SK-N-SH (cell line): Measurements from ENCODE around the gene NCAM2. TPM values are rescaled to one million over a fixed set of nuclear protein-coding genes. Genes with fewer than 3 reads are reported as not detected.
"Not testable (repeated sequence)": the region's sequence is repeated elsewhere in the genome, so short reads cannot be mapped to it uniquely, and the experiment has no call there.

ENCODE experiments used
- CTCF ChIA-PET: fragments of 300-600, 350-600 bp; formaldehyde crosslinking; extraction: SDS; loops from one replicate; lab custom pipeline; 2021; lab: Yijun Ruan, JAX
- POLR2A ChIA-PET: fragments of 350-600 bp; sonication (Branson Sonifier 250); formaldehyde crosslinking; extraction: SDS; loops from one replicate; lab custom pipeline; 2020; ENCODE audit warnings: antibody characterized with exemption, inconsistent platforms; lab: Yijun Ruan, JAX
- DNase-seq: peaks from one replicate; pipeline ENCODE4 v3.0.0; 2012
- H2AFZ ChIP-seq: fragments of 200-600 bp; sonication (generic); 2 replicates; pipeline ENCODE4 v1.8.1; 2016; ENCODE audit warnings: antibody characterized with exemption, mild to moderate bottlenecking, low read depth
- H3F3A ChIP-seq: fragments of 200-600 bp; sonication (generic); replicated peaks from 2 replicates; pipeline ENCODE3; 2016; ENCODE audit warnings: antibody characterized with exemption, mild to moderate bottlenecking; ENCODE audit not compliant: insufficient read depth
- H3K27ac ChIP-seq, 2 experiments: fragments of 200-500 bp in 1 of 2; fragments of 200-600 bp in 1 of 2; sonication (Bioruptor generic) in 1 of 2; sonication (generic), shearing (Covaris generic) in 1 of 2; 2 replicates each; pipeline versions ENCODE4 v1.5.1 to v1.6.1; 2014 to 2016; ENCODE audit warnings: low read depth in 2 of 2, inconsistent platforms in 1 of 2, low read length in 1 of 2, mild to moderate bottlenecking in 1 of 2, mixed read lengths in 1 of 2
- H3K27me3 ChIP-seq: fragments of 200-600 bp; sonication (generic), shearing (Covaris generic); 2 replicates; pipeline ENCODE4 v1.6.1; 2016; ENCODE audit warnings: mixed run types; ENCODE audit not compliant: insufficient read depth
- H3K36me3 ChIP-seq, 2 experiments: fragments of 200-500 bp in 1 of 2; fragments of 200-600 bp in 1 of 2; sonication (Bioruptor generic) in 1 of 2; sonication (generic) in 1 of 2; replicated peaks in 1 of 2; 2 replicates each; pipeline versions ENCODE3 to v1.5.1; 2014 to 2016; ENCODE audit warnings: low read length in 1 of 2, mild to moderate bottlenecking in 1 of 2; ENCODE audit not compliant: insufficient read depth in 2 of 2, control insufficient read depth in 1 of 2
- H3K4me1 ChIP-seq, 2 experiments: fragments of 200-500 bp in 1 of 2; fragments of 200-600 bp in 1 of 2; sonication (Bioruptor generic) in 1 of 2; sonication (generic), shearing (Covaris generic) in 1 of 2; 2 replicates each; pipeline versions ENCODE4 v1.5.1 to v1.6.1; 2014 to 2016; ENCODE audit warnings: low read depth in 1 of 2, low read length in 1 of 2, mixed run types in 1 of 2; ENCODE audit not compliant: insufficient read depth in 2 of 2, control insufficient read depth in 1 of 2
- H3K4me2 ChIP-seq: fragments of 200-600 bp; sonication (generic), shearing (Covaris generic); 2 replicates; pipeline ENCODE4 v1.6.1; 2017; ENCODE audit warnings: mixed run types
- H3K4me3 ChIP-seq, 2 experiments: fragments of 200-500 bp in 1 of 2; fragments of 200-600 bp in 1 of 2; sonication (Bioruptor generic) in 1 of 2; sonication (generic), shearing (Covaris generic) in 1 of 2; 2 replicates each; pipeline versions ENCODE4 v1.5.1 to v1.8.1; 2014 to 2016; ENCODE audit warnings: low read depth in 2 of 2, inconsistent platforms in 1 of 2, low read length in 1 of 2, mild to moderate bottlenecking in 1 of 2, mixed read lengths in 1 of 2, moderate library complexity in 1 of 2
- H3K79me2 ChIP-seq: fragments of 200-600 bp; sonication (generic); 2 replicates; pipeline ENCODE4 v1.8.1; 2017; ENCODE audit warnings: mild to moderate bottlenecking; ENCODE audit not compliant: insufficient read depth
- H3K9ac ChIP-seq: fragments of 200-600 bp; sonication (generic); 2 replicates; pipeline ENCODE4 v1.6.1; 2017; ENCODE audit warnings: mixed run types
- H3K9me2 ChIP-seq: fragments of 200-600 bp; sonication (generic); 2 replicates; pipeline ENCODE4 v1.6.1; 2017; ENCODE audit warnings: mixed run types
- H3K9me3 ChIP-seq: fragments of 200-600 bp; sonication (generic); 2 replicates; pipeline ENCODE4 v1.6.1; 2017; ENCODE audit warnings: mixed run types, mild to moderate bottlenecking, moderate library complexity
- H4K20me1 ChIP-seq: fragments of 200-600 bp; sonication (generic); 2 replicates; pipeline ENCODE4 v1.6.1; 2017; ENCODE audit warnings: mild to moderate bottlenecking, mixed run types; ENCODE audit not compliant: insufficient read depth
- ELF1 ChIP-seq: IDR thresholded peaks from 2 replicates; pipeline ENCODE4 v1.4.0; 2012
- EP300 ChIP-seq, 2 experiments: IDR thresholded peaks; 2 replicates each; pipeline versions ENCODE4 v1.4.0 to v1.6.1; 2012; ENCODE audit warnings: borderline replicate concordance in 1 of 2, low read depth in 1 of 2, low read length in 1 of 2
- EZH2phosphoT487 ChIP-seq: fragments of 200-600 bp; sonication (generic); IDR thresholded peaks from 2 replicates; pipeline ENCODE4 v1.6.1; 2017; ENCODE audit warnings: low read depth, mixed run types, mild to moderate bottlenecking, antibody characterized with exemption, moderate library complexity, borderline replicate concordance
- FOSL2 ChIP-seq: IDR thresholded peaks from 2 replicates; pipeline ENCODE4 v1.4.0; 2012; ENCODE audit warnings: low read depth, mild to moderate bottlenecking, moderate library complexity, borderline replicate concordance
- FOXJ3 ChIP-seq: sonication (generic); formaldehyde crosslinking; IDR thresholded peaks from 2 replicates; pipeline ENCODE4 v1.5.1; 2020; ENCODE audit warnings: mild to moderate bottlenecking, missing genetic modification reagents
- FOXM1 ChIP-seq: IDR thresholded peaks from 2 replicates; pipeline ENCODE4 v1.4.0; 2012; ENCODE audit warnings: low read depth, mild to moderate bottlenecking
- GATA2 ChIP-seq: sonication (generic); formaldehyde crosslinking; IDR thresholded peaks from 2 replicates; pipeline ENCODE4 v1.5.0; 2020; ENCODE audit warnings: mild to moderate bottlenecking, missing genetic modification reagents
- JUND ChIP-seq: IDR thresholded peaks from 2 replicates; pipeline ENCODE4 v1.4.0; 2012
- MAX ChIP-seq: IDR thresholded peaks from 2 replicates; pipeline ENCODE4 v1.4.0; 2012; ENCODE audit warnings: low read depth
- PBX3 ChIP-seq: IDR thresholded peaks from 2 replicates; pipeline ENCODE4; 2012
- POLR2AphosphoS5 ChIP-seq: IDR thresholded peaks from 2 replicates; pipeline ENCODE4 v1.6.1; 2012; ENCODE audit warnings: low read depth, low read length
- RAD21 ChIP-seq: IDR thresholded peaks from 2 replicates; pipeline ENCODE4 v1.6.1; 2012; ENCODE audit warnings: mild to moderate bottlenecking, low read length
- RCOR1 ChIP-seq: fragments of 150-350 bp; IDR thresholded peaks from 2 replicates; pipeline ENCODE4 v1.6.1; 2017; ENCODE audit warnings: antibody characterized with exemption, low read length
- RFX5 ChIP-seq: IDR thresholded peaks from 2 replicates; pipeline ENCODE4 v1.6.1; 2012; ENCODE audit warnings: mild to moderate bottlenecking, improper control_type of control experiment, low read length
- SMC3 ChIP-seq: IDR thresholded peaks from 2 replicates; pipeline ENCODE4 v1.6.1; 2012; ENCODE audit warnings: low read depth, low read length, improper control_type of control experiment
- TEAD4 ChIP-seq: IDR thresholded peaks from 2 replicates; pipeline ENCODE4 v1.4.0; 2012; ENCODE audit warnings: mild to moderate bottlenecking, borderline replicate concordance; ENCODE audit not compliant: insufficient read depth
- USF1 ChIP-seq: IDR thresholded peaks from 2 replicates; pipeline ENCODE4 v1.4.0; 2012; ENCODE audit warnings: low read depth, borderline replicate concordance
- WGBS: methylation state at CpG from one replicate; pipeline ENCODE4 v1.1.6; 2017; ENCODE audit warnings: low lambda C conversion rate; 5-methylcytosine and 5-hydroxymethylcytosine counted together
- polyA plus RNA-seq, 3 experiments: library from polyadenylated mRNA; depleted of rRNA; stranded (reverse); fragments of >200 nt; gene quantifications; 2 replicates each; pipeline ENCODE4 v1.2.3, GENCODE V29; 2012

NCAM2 gene
- polyA plus RNA-seq, 1 of the 3 experiments (the other 2 are of a cell fraction) = 2.1 TPM

DNA sequence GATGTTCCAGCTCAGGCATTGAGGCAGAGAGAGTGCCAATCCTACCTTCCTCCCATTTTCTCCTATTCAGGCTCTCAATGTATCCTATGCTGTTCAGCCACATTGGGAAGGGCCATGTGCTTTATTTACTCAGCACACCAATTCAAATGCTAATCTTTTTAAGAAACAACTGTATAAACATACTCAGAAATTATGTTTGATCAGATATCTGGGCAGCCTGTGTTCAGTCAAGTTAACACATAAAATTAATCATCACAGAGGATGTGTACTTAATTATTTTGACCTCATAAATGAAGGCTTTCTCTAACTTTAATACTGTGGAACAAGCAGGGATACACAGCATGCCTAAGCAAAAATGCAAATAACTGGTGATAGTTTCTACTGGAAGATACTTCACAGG lies 149.8 kb downstream of the NCAM2 start:
- peaks cover 5% of the 10 kb centered on the region for H3F3A ChIP-seq
- ChIA-PET POLR2A (no interaction called here), CTCF (no interaction called here)
- H3K4me2 ChIP-seq = no peak overlapping the region
- no peaks in the 10 kb centered on the region for H4K20me1 ChIP-seq
- H3K9me3 ChIP-seq = no peaks in the 10 kb centered on the region
- H3K27me3 ChIP-seq = no peaks in the 10 kb centered on the region
- no peak overlapping the region for H3K9ac ChIP-seq
- H3K9me2 ChIP-seq = no peaks in the 10 kb centered on the region
- H3K4me1 ChIP-seq = no peaks in the 10 kb centered on the region
- TF ChIP-seq FOSL2 = no peak
- no peak for TF ChIP-seq POLR2AphosphoS5
- TF ChIP-seq EZH2phosphoT487 = no peak
- TF ChIP-seq EP300 (IDR thresholded peaks at IDR 0.05; ENCODE audit: borderline replicate concordance in 1 of 2, low read depth in 1 of 2, low read length in 1 of 2) = no peak
- TF ChIP-seq ELF1 = no peak
- no peak for TF ChIP-seq GATA2 (CRISPR knock-in tag)
- TF ChIP-seq FOXJ3 = no peak
- no peak for TF ChIP-seq MAX
- TF ChIP-seq USF1 = no peak
- TF ChIP-seq SMC3 = no peak
- no peak for TF ChIP-seq RFX5
- TF ChIP-seq FOXM1 = no peak
- no peak for TF ChIP-seq RCOR1
- TF ChIP-seq TEAD4 = no peak
- no peak for TF ChIP-seq RAD21
- TF ChIP-seq PBX3 = no peak
- H2AFZ ChIP-seq = no peak overlapping the region
- H3K4me3 ChIP-seq = no peak overlapping the region
- H3K79me2 ChIP-seq = no peaks in the 10 kb centered on the region
- H3K27ac ChIP-seq = no peak overlapping the region
- peak; percentile 4 for DNase-seq
- H3K36me3 ChIP-seq = no peaks in the 10 kb centered on the region

DNA sequence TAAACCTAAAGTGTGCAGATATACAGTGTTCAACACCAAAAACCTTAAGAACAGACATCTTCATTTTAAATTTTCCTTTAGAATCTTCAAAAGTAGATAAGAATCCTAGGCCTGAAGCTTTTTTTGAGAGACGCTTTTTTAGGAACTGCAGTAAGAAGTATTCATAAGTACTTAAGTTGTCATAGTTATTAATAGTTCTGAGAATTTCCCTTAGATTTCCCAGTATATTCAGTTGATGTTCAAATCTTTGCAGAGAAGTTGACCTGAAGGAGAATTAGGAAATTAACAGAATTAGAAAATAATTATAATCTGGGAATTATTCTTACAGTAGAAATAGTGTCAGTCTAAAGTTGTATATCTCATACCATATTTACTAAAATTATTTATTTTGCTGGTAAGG lies 150.3 kb downstream of the NCAM2 start:
- Histone ChIP-seq H3K9me2 (no peaks in the 10 kb centered on the region), H3K4me2 (no peak overlapping the region), H3K4me3 (no peak overlapping the region), H2AFZ (no peak overlapping the region), H3K4me1 (no peaks in the 10 kb centered on the region), H3K9me3 (no peaks in the 10 kb centered on the region), H3K9ac (no peak overlapping the region), H3K36me3 (no peaks in the 10 kb centered on the region), H4K20me1 (no peaks in the 10 kb centered on the region), H3K27ac (no peak overlapping the region), H3K79me2 (no peaks in the 10 kb centered on the region), H3F3A (peaks cover 5% of the 10 kb centered on the region), H3K27me3 (no peaks in the 10 kb centered on the region)
- TF ChIP-seq JUND (no peak), TEAD4 (no peak)
- no peak for DNase-seq
- WGBS = 70% methylated on average over 1 of the region's 1 CpG
- CTCF ChIA-PET = no interaction called here
- POLR2A ChIA-PET = no interaction called here

DNA sequence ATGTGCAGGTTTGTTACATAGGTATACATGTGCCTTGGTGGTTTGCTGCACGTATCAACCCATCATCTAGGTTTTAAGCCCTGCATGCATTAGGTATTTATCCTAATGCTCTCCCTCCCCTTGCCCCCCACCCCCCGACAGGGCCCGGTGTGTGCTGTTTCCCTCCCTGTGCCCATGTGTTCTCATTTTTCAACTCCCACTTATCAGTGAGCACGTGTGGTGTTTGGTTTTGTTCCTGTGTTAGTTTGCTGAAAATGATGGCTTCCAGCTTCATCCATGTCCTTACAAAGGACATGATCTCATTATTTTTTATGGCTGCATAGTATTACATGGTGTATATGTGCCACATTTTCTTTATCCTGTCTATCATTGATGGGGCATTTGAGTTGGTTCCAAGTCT lies 151.2 kb downstream of the NCAM2 start:
- H3K36me3 ChIP-seq, POLR2A ChIA-PET, H4K20me1 ChIP-seq, H3K27me3 ChIP-seq, H3K9me2 ChIP-seq, H3K9me3 ChIP-seq, H3K4me3 ChIP-seq, H3K9ac ChIP-seq, DNase-seq, H2AFZ ChIP-seq, CTCF ChIA-PET, H3F3A ChIP-seq, H3K79me2 ChIP-seq, H3K4me2 ChIP-seq, H3K4me1 ChIP-seq, H3K27ac ChIP-seq: not testable (repeated sequence)
- WGBS = 62% methylated on average over 4 of the region's 4 CpGs
